KMS-11 (cell line): ENCODE results near the gene DDX55.

Experiments
- H2AFZ ChIP-seq: fragments of 200-600 bp; sonication (generic); 2 replicates; pipeline ENCODE4 v1.6.1; 2016; ENCODE audit warnings: antibody characterized with exemption, mixed run types, low read depth
- H3K27ac ChIP-seq: fragments of 200-600 bp; sonication (generic); 2 replicates; pipeline ENCODE4 v1.6.1; 2016; ENCODE audit warnings: mild to moderate bottlenecking, mixed run types
- H3K27me3 ChIP-seq: fragments of 200-600 bp; sonication (generic); 2 replicates; pipeline ENCODE4 v1.6.1; 2017; ENCODE audit warnings: mild to moderate bottlenecking, low read depth, mixed run types, moderate library complexity; ENCODE audit not compliant: insufficient read depth
- H3K36me3 ChIP-seq: fragments of 200-600 bp; sonication (generic); 2 replicates; pipeline ENCODE4 v1.6.1; 2017; ENCODE audit warnings: mild to moderate bottlenecking, mixed run types; ENCODE audit not compliant: insufficient read depth
- H3K4me1 ChIP-seq: fragments of 200-600 bp; sonication (generic); 2 replicates; pipeline ENCODE4 v1.6.1; 2016; ENCODE audit warnings: mild to moderate bottlenecking, low read depth, mixed run types; ENCODE audit not compliant: poor library complexity, severe bottlenecking
- H3K4me2 ChIP-seq: fragments of 200-600 bp; sonication (generic); 2 replicates; pipeline ENCODE4 v1.7.0; 2016; ENCODE audit warnings: mild to moderate bottlenecking, mixed run types
- H3K4me3 ChIP-seq: fragments of 200-600 bp; sonication (generic); IDR thresholded peaks from 2 replicates; pipeline ENCODE4 v1.6.1; 2017; ENCODE audit warnings: low read depth, low read length, mixed read lengths; ENCODE audit not compliant: insufficient read depth
- H3K79me2 ChIP-seq: fragments of 200-600 bp; sonication (generic); 2 replicates; pipeline ENCODE4 v1.6.1; 2016; ENCODE audit warnings: low read depth, mixed run types; ENCODE audit not compliant: insufficient read depth
- H3K9ac ChIP-seq: fragments of 200-600 bp; sonication (generic); 2 replicates; pipeline ENCODE4 v1.6.1; 2016; ENCODE audit warnings: mild to moderate bottlenecking, mixed run types
- H4K20me1 ChIP-seq: fragments of 200-600 bp; sonication (generic); 2 replicates; pipeline ENCODE4 v1.6.1; 2016; ENCODE audit warnings: mild to moderate bottlenecking, mixed run types; ENCODE audit not compliant: insufficient read depth
- TF ChIP-seq, protein P1 (sequence below): fragments of 200-600 bp; sonication (generic); conservative IDR thresholded peaks from 2 replicates; pipeline ENCODE4 v1.6.1; 2017; ENCODE audit warnings: low read depth, mild to moderate bottlenecking, antibody characterized with exemption, low read length, moderate library complexity, mixed read lengths

Gene DDX55

GRCh38 chr12:123597100-123597499 lies 4.8 kb upstream of the DDX55 start:
- H3K36me3 ChIP-seq: no peaks in the 10 kb centered on the region

DNA sequence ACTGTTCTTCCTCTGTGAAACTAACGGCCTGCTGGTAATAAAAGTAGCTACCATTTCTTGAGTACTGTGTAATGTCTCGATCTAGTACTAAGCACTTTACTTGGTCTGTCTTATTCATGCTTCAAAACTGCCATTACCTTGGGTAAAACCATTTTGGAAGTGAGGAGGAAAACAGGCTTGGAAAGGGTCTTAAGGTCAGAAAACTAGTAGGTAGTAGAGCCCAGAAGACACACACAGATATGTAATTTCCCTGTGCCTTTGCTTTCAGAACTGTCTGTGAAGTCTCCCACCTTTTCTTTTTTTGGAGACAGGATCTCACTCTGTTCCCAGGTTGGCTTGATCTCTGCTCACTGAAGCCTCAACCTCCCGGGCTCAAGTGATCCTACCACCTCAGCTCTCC lies 3.4 kb upstream of the DDX55 start:
- Histone ChIP-seq H3K4me3 (no peak overlapping the region), H3K79me2 (peaks cover 27% of the 10 kb centered on the region), H3K4me2 (no peak overlapping the region), H3K27me3 (no peaks in the 10 kb centered on the region), H2AFZ (no peak overlapping the region), H3K9ac (no peak overlapping the region), H4K20me1 (no peaks in the 10 kb centered on the region), H3K4me1 (peaks cover 20% of the 10 kb centered on the region), H3K27ac (no peak overlapping the region), H3K36me3 (no peaks in the 10 kb centered on the region)
- TF ChIP-seq, protein P1, sequence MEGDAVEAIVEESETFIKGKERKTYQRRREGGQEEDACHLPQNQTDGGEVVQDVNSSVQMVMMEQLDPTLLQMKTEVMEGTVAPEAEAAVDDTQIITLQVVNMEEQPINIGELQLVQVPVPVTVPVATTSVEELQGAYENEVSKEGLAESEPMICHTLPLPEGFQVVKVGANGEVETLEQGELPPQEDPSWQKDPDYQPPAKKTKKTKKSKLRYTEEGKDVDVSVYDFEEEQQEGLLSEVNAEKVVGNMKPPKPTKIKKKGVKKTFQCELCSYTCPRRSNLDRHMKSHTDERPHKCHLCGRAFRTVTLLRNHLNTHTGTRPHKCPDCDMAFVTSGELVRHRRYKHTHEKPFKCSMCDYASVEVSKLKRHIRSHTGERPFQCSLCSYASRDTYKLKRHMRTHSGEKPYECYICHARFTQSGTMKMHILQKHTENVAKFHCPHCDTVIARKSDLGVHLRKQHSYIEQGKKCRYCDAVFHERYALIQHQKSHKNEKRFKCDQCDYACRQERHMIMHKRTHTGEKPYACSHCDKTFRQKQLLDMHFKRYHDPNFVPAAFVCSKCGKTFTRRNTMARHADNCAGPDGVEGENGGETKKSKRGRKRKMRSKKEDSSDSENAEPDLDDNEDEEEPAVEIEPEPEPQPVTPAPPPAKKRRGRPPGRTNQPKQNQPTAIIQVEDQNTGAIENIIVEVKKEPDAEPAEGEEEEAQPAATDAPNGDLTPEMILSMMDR: no peak

More at GRCh38 chr12:123597100-123597499, 4.8 kb upstream of the DDX55 start:
- Histone ChIP-seq H3K4me1 (peaks cover 19% of the 10 kb centered on the region), H3K4me2 (no peak overlapping the region), H4K20me1 (no peaks in the 10 kb centered on the region), H2AFZ (no peak overlapping the region), H3K4me3 (no peak overlapping the region), H3K9ac (no peak overlapping the region), H3K27me3 (no peaks in the 10 kb centered on the region), H3K27ac (no peak overlapping the region), H3K79me2 (peaks cover 20% of the 10 kb centered on the region)
- TF ChIP-seq, protein P1: no peak

GRCh38 chr12:123599310-123599709 lies 2.6 kb upstream of the DDX55 start:
- Histone ChIP-seq H3K79me2 (peaks cover 32% of the 10 kb centered on the region), H4K20me1 (no peaks in the 10 kb centered on the region), H3K4me3 (no peak overlapping the region), H3K9ac (no peak overlapping the region), H3K36me3 (no peaks in the 10 kb centered on the region), H3K27ac (no peak overlapping the region), H3K4me1 (peaks cover 25% of the 10 kb centered on the region), H2AFZ (no peak overlapping the region), H3K4me2 (no peak overlapping the region), H3K27me3 (no peaks in the 10 kb centered on the region)
- TF ChIP-seq, protein P1: no peak

GRCh38 chr12:123599721-123600120 lies 2.2 kb upstream of the DDX55 start:
- H3K9ac ChIP-seq: no peak overlapping the region
- H3K27ac ChIP-seq: no peak overlapping the region
- H4K20me1 ChIP-seq: no peaks in the 10 kb centered on the region
- no peaks in the 10 kb centered on the region for H3K36me3 ChIP-seq
- H3K4me1 ChIP-seq: peaks cover 27% of the 10 kb centered on the region
- TF ChIP-seq, protein P1: no peak
- H2AFZ ChIP-seq: no peak overlapping the region
- H3K27me3 ChIP-seq: no peaks in the 10 kb centered on the region
- no peak overlapping the region for H3K4me2 ChIP-seq
- no peak overlapping the region for H3K4me3 ChIP-seq
- peaks cover 37% of the 10 kb centered on the region for H3K79me2 ChIP-seq
